Thymus (tissue), 11 donors: Measurements from ENCODE around the gene LEFTY1. TPM values are rescaled to one million over a fixed set of nuclear protein-coding genes. Genes with fewer than 3 reads are reported as not detected.
"Not testable (repeated sequence)": the region's sequence is repeated elsewhere in the genome, so short reads cannot be mapped to it uniquely, and the experiment has no call there.

ENCODE experiments used
- DNase-seq, 9 donors: peaks; one replicate each; pipeline ENCODE4 v3.0.0-alpha.2; 2013; ENCODE audit warnings: low spot score in 9 of 9, low read depth in 6 of 9, missing footprints in 1 of 9
- H3K27ac ChIP-seq, 2 donors: one replicate each; pipeline ENCODE4 v1.5.1; 2013; ENCODE audit warnings: control low read depth in 1 of 2, low read depth in 1 of 2, low read length in 1 of 2, mild to moderate bottlenecking in 1 of 2, moderate library complexity in 1 of 2
- H3K27me3 ChIP-seq, 2 donors: one replicate each; pipeline ENCODE4 v1.5.1; 2013; ENCODE audit warnings: low read length in 1 of 2; ENCODE audit not compliant: control insufficient read depth in 2 of 2, insufficient read depth in 1 of 2
- H3K36me3 ChIP-seq, 2 donors: one replicate each; pipeline ENCODE4 v1.5.1; 2013; ENCODE audit warnings: low read length in 1 of 2, mild to moderate bottlenecking in 1 of 2, moderate library complexity in 1 of 2; ENCODE audit not compliant: control insufficient read depth in 2 of 2, insufficient read depth in 2 of 2
- H3K4me1 ChIP-seq, 2 donors: one replicate each; pipeline ENCODE4 v1.5.1; 2013; ENCODE audit warnings: low read length in 2 of 2; ENCODE audit not compliant: control insufficient read depth in 2 of 2, insufficient read depth in 2 of 2
- H3K4me3 ChIP-seq, 2 donors: one replicate each; pipeline ENCODE4 v1.5.1; 2013; ENCODE audit warnings: low read length in 2 of 2, control low read depth in 1 of 2, mild to moderate bottlenecking in 1 of 2
- H3K9me3 ChIP-seq, 2 donors: one replicate each; pipeline ENCODE4 v1.5.1; 2013; ENCODE audit warnings: low read length in 1 of 2, mild to moderate bottlenecking in 1 of 2; ENCODE audit not compliant: control insufficient read depth in 2 of 2, insufficient read depth in 1 of 2
- WGBS: extraction: QIAGEN DNeasy Blood & Tissue Kit; methylation state at CpG from one replicate; pipeline ENCODE4 v1.1.7; 2013; 5-methylcytosine and 5-hydroxymethylcytosine counted together
- polyA plus RNA-seq: library from polyadenylated mRNA; stranded (reverse); fragments of 200-250 nt; gene quantifications from one replicate; pipeline ENCODE4 v1.2.3, GENCODE V29; 2013
- total RNA-seq: library from RNA; stranded (reverse); fragments of 120-200 nt; gene quantifications from one replicate; pipeline ENCODE4 v1.2.4, GENCODE V29; 2013
- donor health status: healthy.

The LEFTY1 gene
- total and polyA plus RNA-seq, 2 donors = 0.47 to 1.2 TPM

GRCh38 chr1:225842788-225843425 is 46.0 kb downstream of the LEFTY1 start:
- H3K27me3 ChIP-seq = no peaks in the 10 kb centered on the region
- peaks cover 25 to 36% of the 10 kb centered on the region in 2 donors for H3K36me3 ChIP-seq
- peaks cover 1 to 4% of the 10 kb centered on the region in 2 donors for H3K9me3 ChIP-seq
- no peak overlapping the region for H3K4me3 ChIP-seq
- WGBS = 97% methylated on average over 6 of the region's 6 CpGs
- no peak overlapping the region for H3K27ac ChIP-seq
- peaks cover 15 to 28% of the 10 kb centered on the region in 2 donors for H3K4me1 ChIP-seq
- no peak for DNase-seq

GRCh38 chr1:225842074-225842473 is 46.9 kb downstream of the LEFTY1 start:
- Histone ChIP-seq H3K4me3 (no peak overlapping the region), H3K27me3 (no peaks in the 10 kb centered on the region), H3K36me3 (peaks cover 25 to 33% of the 10 kb centered on the region in 2 donors), H3K27ac (no peak overlapping the region), H3K4me1 (peaks cover 7 to 19% of the 10 kb centered on the region in 2 donors), H3K9me3 (peaks cover 1 to 4% of the 10 kb centered on the region in 2 donors)
- no peak for DNase-seq
- WGBS = 92% methylated on average over 12 of the region's 12 CpGs

GRCh38 chr1:225840713-225841112 is 48.2 kb downstream of the LEFTY1 start:
- H3K4me3 ChIP-seq = no peak overlapping the region
- no peak overlapping the region for H3K27ac ChIP-seq
- H3K36me3 ChIP-seq = peaks cover 16 to 20% of the 10 kb centered on the region in 2 donors
- H3K27me3 ChIP-seq = no peaks in the 10 kb centered on the region
- DNase-seq = no peak
- 98% methylated on average over 4 of the region's 4 CpGs for WGBS
- peaks cover 0 to 1% of the 10 kb centered on the region in 2 donors for H3K9me3 ChIP-seq
- peaks cover 0 to 7% of the 10 kb centered on the region in 2 donors for H3K4me1 ChIP-seq

- 98% methylated on average over 1 of the region's 1 CpG for WGBS
- H3K36me3 ChIP-seq = peaks cover 15 to 16% of the 10 kb centered on the region in 2 donors
- DNase-seq = no peak
- peaks cover 0 to 1% of the 10 kb centered on the region in 2 donors for H3K9me3 ChIP-seq
- no peak overlapping the region for H3K27ac ChIP-seq
- no peaks in the 10 kb centered on the region for H3K27me3 ChIP-seq
- H3K4me3 ChIP-seq = no peak overlapping the region
- peaks cover 0 to 3% of the 10 kb centered on the region in 2 donors for H3K4me1 ChIP-seq
Observed at GRCh38 chr1:225840223-225840610, 48.7 kb downstream of the LEFTY1 start.

- 97% methylated on average over 14 of the region's 14 CpGs for WGBS
- peaks cover 0 to 1% of the 10 kb centered on the region in 2 donors for H3K9me3 ChIP-seq
- peaks cover 3 to 6% of the 10 kb centered on the region in 2 donors for H3K36me3 ChIP-seq
- no peaks in the 10 kb centered on the region for H3K27me3 ChIP-seq
- peaks cover 0 to 3% of the 10 kb centered on the region in 2 donors for H3K4me1 ChIP-seq
- DNase-seq = no peak
- no peak overlapping the region for H3K27ac ChIP-seq
- H3K4me3 ChIP-seq = no peak overlapping the region
Observed at GRCh38 chr1:225838793-225839192, 50.2 kb downstream of the LEFTY1 start.

- H3K27me3 ChIP-seq, DNase-seq, H3K4me3 ChIP-seq, H3K4me1 ChIP-seq, H3K27ac ChIP-seq, H3K36me3 ChIP-seq, H3K9me3 ChIP-seq: not testable (repeated sequence)
- WGBS = 96% methylated on average over 4 of the region's 4 CpGs
Observed at GRCh38 chr1:225836296-225836695, 52.6 kb downstream of the LEFTY1 start.

Other genes with a start within 250 kb of the LEFTY1 start
- gene ENAH, start 236.0 kb downstream of the LEFTY1 start, total RNA-seq = 19.5 TPM
- 18.3 TPM for gene ENAH, start 236.0 kb downstream of the LEFTY1 start, polyA plus RNA-seq
- 310 TPM for gene SRP9, start 111.3 kb downstream of the LEFTY1 start, total RNA-seq
- 362 TPM for gene SRP9, start 111.3 kb downstream of the LEFTY1 start, polyA plus RNA-seq
- 9.3 TPM for gene EPHX1, start 79.0 kb downstream of the LEFTY1 start, total RNA-seq
- 13.3 TPM for gene EPHX1, start 79.0 kb downstream of the LEFTY1 start, polyA plus RNA-seq
- gene TMEM63A, start 6.8 kb downstream of the LEFTY1 start, total RNA-seq = 19.8 TPM
- 38.8 TPM for gene TMEM63A, start 6.8 kb downstream of the LEFTY1 start, polyA plus RNA-seq
- gene PYCR2, start 35.1 kb upstream of the LEFTY1 start, total RNA-seq = 50.7 TPM
- gene PYCR2, start 35.1 kb upstream of the LEFTY1 start, polyA plus RNA-seq = 80.7 TPM
- 0.33 TPM for gene LEFTY2, start 52.1 kb upstream of the LEFTY1 start, total RNA-seq
- gene LEFTY2, start 52.1 kb upstream of the LEFTY1 start, polyA plus RNA-seq = 1.5 TPM
- 29.7 TPM for gene SDE2, start 110.2 kb upstream of the LEFTY1 start, total RNA-seq
- 13.8 TPM for gene SDE2, start 110.2 kb upstream of the LEFTY1 start, polyA plus RNA-seq
- 725 TPM for gene H3-3A, start 173.6 kb upstream of the LEFTY1 start, total RNA-seq
- 1,694 TPM for gene H3-3A, start 173.6 kb upstream of the LEFTY1 start, polyA plus RNA-seq